ENCODE measurements around the gene DCAF8.

The DCAF8 gene

DNA sequence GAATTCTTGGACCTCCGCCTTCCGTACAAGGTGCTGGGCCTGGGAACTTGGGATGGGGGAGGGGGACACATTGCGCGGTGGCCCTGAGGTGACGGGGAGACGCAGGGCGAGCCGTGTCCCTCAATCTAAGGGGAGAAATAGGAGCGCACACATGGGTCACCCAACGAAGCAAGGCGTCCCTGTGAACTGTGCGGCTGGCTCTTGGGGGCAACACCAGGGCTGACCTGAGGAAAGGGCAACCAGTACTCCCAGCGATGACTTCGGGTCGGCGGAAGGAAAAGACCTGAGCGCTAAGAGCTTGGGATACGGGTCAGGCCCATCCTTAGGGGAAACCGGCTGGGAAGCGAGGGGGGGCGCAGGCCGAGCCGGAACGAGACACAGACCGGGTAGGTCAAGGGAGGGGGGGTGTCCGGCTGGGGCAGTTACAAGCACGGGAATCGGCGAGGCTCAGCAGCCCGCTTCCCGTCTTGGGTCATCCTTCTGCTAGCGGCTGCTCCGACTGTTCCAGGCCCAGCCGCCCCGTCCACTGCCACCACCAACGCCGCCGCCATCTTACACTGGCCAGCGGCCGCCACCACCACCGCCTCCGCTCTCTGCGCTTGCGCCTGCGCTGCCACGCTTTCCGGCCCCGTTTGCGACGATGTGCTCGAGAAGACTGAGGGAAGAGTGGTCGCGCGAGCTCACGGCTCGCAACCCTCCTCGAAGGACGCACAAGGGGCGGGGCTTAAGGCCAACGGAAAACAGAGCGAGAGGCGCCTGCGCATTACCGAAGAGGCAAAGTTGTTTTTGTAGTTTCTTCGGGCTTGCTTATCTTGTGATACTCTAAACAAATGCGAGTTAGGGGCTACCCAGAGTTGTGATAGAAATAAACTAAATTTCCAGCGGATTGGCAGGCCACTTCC is at the start of gene DCAF8:
TSS of gene DCAF8 (minus strand) at position 657 of the 902 bp plus-strand sequence. CDS start 18,541 bp downstream, outside the sequence.
- H3K4me3 ChIP-seq (ENCODE audit: low read length): peak within 1 kb of the TSS; percentile 91
- H3K79me2 ChIP-seq (ENCODE audit: low read length): peaks cover 51% of the 10 kb centered on the region
- H4K20me1 ChIP-seq (ENCODE audit: insufficient read depth, low read length): peaks cover 16% of the 10 kb centered on the region; the same call in 1 of the 2 replicates
- TF ChIP-seq, protein P1, sequence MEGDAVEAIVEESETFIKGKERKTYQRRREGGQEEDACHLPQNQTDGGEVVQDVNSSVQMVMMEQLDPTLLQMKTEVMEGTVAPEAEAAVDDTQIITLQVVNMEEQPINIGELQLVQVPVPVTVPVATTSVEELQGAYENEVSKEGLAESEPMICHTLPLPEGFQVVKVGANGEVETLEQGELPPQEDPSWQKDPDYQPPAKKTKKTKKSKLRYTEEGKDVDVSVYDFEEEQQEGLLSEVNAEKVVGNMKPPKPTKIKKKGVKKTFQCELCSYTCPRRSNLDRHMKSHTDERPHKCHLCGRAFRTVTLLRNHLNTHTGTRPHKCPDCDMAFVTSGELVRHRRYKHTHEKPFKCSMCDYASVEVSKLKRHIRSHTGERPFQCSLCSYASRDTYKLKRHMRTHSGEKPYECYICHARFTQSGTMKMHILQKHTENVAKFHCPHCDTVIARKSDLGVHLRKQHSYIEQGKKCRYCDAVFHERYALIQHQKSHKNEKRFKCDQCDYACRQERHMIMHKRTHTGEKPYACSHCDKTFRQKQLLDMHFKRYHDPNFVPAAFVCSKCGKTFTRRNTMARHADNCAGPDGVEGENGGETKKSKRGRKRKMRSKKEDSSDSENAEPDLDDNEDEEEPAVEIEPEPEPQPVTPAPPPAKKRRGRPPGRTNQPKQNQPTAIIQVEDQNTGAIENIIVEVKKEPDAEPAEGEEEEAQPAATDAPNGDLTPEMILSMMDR (IDR thresholded peaks at IDR 0.05; ENCODE audit: low read depth, low read length): no peak
- TF ChIP-seq EZH2phosphoT487 (IDR thresholded peaks at IDR 0.05; ENCODE audit: low read depth): no peak
- peaks cover 31% of the 10 kb centered on the region for H3K4me1 ChIP-seq (ENCODE audit: low read length)
- H3K36me3 ChIP-seq (replicated peaks; ENCODE audit: low read depth, low read length): peaks cover 19% of the 10 kb centered on the region
- H3K27ac ChIP-seq (ENCODE audit: low read length): peak within 1 kb of the TSS; percentile 94
- H3K27me3 ChIP-seq (ENCODE audit: low read depth, low read length): no peaks in the 10 kb centered on the region
- H2AFZ ChIP-seq (ENCODE audit: low read depth, low read length): peak within 1 kb of the TSS; percentile 64
- peak within 1 kb of the TSS; percentile 89 for H3K4me2 ChIP-seq (ENCODE audit: low read length)
- H3K9ac ChIP-seq (ENCODE audit: low read length): peak within 1 kb of the TSS; percentile 94
- no peaks in the 10 kb centered on the region for H3K9me3 ChIP-seq (ENCODE audit: insufficient read depth, low read length)

DNA sequence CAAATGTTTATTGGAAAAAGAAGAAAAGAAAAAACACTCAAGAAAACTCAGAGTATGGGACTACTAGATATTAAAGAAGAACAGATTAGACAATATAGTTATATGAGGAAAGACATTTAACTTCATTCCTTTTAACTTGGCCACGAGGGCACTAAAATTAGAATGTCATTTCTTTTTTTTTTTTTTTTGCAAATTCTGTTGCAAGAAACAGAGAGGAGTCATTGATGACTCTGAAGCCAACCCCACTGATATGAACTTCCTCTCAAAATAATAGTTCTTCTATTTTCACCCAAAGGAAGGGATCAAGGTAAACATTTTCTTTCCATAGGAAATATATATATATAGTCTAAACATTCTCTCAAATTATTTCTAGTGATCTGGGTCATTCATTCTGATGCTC is 47.2 kb upstream of the DCAF8 start:
- Histone ChIP-seq H3K9me3 (ENCODE audit: insufficient read depth, low read length) (no peaks in the 10 kb centered on the region), H3K9ac (ENCODE audit: low read length) (no peak overlapping the region), H4K20me1 (ENCODE audit: insufficient read depth, low read length) (0 out of 2 replicates have a peak, but pooled peaks cover 4% of the 10 kb centered on the region), H3K4me1 (ENCODE audit: low read length) (no peaks in the 10 kb centered on the region), H3K4me3 (ENCODE audit: low read length) (no peak overlapping the region), H2AFZ (ENCODE audit: low read depth, low read length) (no peak overlapping the region), H3K4me2 (ENCODE audit: low read length) (no peak overlapping the region), H3K36me3 (replicated peaks; ENCODE audit: low read depth, low read length) (peaks cover 89% of the 10 kb centered on the region), H3K79me2 (ENCODE audit: low read length) (no peaks in the 10 kb centered on the region), H3K27ac (ENCODE audit: low read length) (no peak overlapping the region), H3K27me3 (ENCODE audit: low read depth, low read length) (no peaks in the 10 kb centered on the region)
- TF ChIP-seq EZH2phosphoT487 (IDR thresholded peaks at IDR 0.05; ENCODE audit: low read depth): no peak
- TF ChIP-seq, protein P1 (IDR thresholded peaks at IDR 0.05; ENCODE audit: low read depth, low read length): no peak

DNA sequence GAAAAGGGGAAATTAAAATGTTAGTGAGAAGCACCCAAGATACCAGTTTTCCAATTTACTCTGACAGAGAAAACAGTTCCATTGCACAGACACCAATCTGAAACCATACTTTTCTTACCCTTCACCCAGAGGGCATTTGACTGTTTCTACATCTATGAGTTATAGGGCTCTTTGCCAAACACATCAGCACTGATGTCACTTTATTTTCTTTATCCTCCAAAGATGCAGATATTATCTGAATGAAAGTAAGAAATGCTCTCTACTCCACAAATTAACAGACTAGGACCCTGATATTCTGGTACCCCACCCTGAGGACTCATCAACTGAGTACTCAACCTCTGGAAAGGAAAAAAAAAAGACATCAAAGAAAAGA is 46.8 kb upstream of the DCAF8 start:
- TF ChIP-seq, protein P1 (IDR thresholded peaks at IDR 0.05; ENCODE audit: low read depth, low read length): no peak
- TF ChIP-seq EZH2phosphoT487 (IDR thresholded peaks at IDR 0.05; ENCODE audit: low read depth): no peak
- H3K4me2 ChIP-seq (ENCODE audit: low read length): no peak overlapping the region
- H3K27ac ChIP-seq (ENCODE audit: low read length): no peak overlapping the region
- 0 out of 2 replicates have a peak, but pooled peaks cover 4% of the 10 kb centered on the region for H4K20me1 ChIP-seq (ENCODE audit: insufficient read depth, low read length)
- peaks cover 86% of the 10 kb centered on the region for H3K36me3 ChIP-seq (replicated peaks; ENCODE audit: low read depth, low read length)
- H3K4me3 ChIP-seq (ENCODE audit: low read length): no peak overlapping the region
- H3K4me1 ChIP-seq (ENCODE audit: low read length): no peaks in the 10 kb centered on the region
- H3K27me3 ChIP-seq (ENCODE audit: low read depth, low read length): no peaks in the 10 kb centered on the region
- no peaks in the 10 kb centered on the region for H3K9me3 ChIP-seq (ENCODE audit: insufficient read depth, low read length)
- no peak overlapping the region for H2AFZ ChIP-seq (ENCODE audit: low read depth, low read length)
- H3K9ac ChIP-seq (ENCODE audit: low read length): no peak overlapping the region
- no peaks in the 10 kb centered on the region for H3K79me2 ChIP-seq (ENCODE audit: low read length)

DNA sequence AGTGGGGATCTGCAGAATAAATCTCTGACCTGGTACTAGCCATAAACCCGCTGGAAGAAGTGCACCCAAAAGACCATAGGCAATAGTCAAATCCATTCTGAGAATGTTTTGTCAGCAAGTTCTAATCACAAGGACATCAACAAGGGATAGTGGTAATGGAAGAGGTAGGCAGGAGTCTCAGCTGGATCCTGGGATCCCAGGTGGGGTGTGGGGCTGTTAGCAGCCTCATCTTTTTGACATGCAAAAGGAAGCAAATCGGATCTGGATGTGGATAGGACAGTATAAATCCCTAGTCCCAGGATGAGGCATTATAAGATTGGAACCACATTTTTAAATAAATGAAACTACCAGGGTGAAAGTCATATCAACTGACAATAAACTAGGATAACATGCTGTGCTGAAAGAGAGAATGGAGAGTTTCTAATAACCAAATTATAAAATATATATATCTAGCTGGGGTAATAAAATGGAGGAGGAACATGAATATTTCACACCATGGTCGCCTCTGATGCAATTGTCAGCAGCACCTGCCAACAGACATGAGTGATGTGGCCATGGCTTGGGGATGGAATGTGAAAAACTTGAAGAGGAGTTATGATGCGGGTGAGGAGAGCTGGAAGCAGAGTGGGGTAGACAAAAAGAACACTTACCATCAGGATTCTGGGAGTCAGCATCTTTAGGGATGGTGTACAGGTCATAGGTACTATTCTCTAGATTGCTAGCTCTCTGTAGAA is 46.3 kb upstream of the DCAF8 start:
- TF ChIP-seq, protein P1 (IDR thresholded peaks at IDR 0.05; ENCODE audit: low read depth, low read length): no peak
- TF ChIP-seq EZH2phosphoT487 (IDR thresholded peaks at IDR 0.05; ENCODE audit: low read depth): no peak
- Histone ChIP-seq H3K4me2 (ENCODE audit: low read length) (no peak overlapping the region), H3K9me3 (ENCODE audit: insufficient read depth, low read length) (no peaks in the 10 kb centered on the region), H4K20me1 (ENCODE audit: insufficient read depth, low read length) (0 out of 2 replicates have a peak, but pooled peaks cover 4% of the 10 kb centered on the region), H3K4me3 (ENCODE audit: low read length) (no peak overlapping the region), H3K9ac (ENCODE audit: low read length) (no peak overlapping the region), H3K36me3 (replicated peaks; ENCODE audit: low read depth, low read length) (peaks cover 84% of the 10 kb centered on the region), H3K27ac (ENCODE audit: low read length) (no peak overlapping the region), H3K4me1 (ENCODE audit: low read length) (no peaks in the 10 kb centered on the region), H3K27me3 (ENCODE audit: low read depth, low read length) (no peaks in the 10 kb centered on the region), H3K79me2 (ENCODE audit: low read length) (no peaks in the 10 kb centered on the region), H2AFZ (ENCODE audit: low read depth, low read length) (no peak overlapping the region)
